ENCODE measurements around the gene SHMT1.

- TF ChIP-seq CTCF (IDR thresholded peaks at IDR 0.05; ENCODE audit: low read depth, low read length) (no peak), POLR2A (IDR thresholded peaks at IDR 0.05; ENCODE audit: extremely low read depth, insufficient read length) (no peak), MAX (IDR thresholded peaks at IDR 0.05; ENCODE audit: low read depth, low read length) (no peak)
Measured at GRCh38 chr17:18374216-18374615, 10.9 kb upstream of the SHMT1 start.

Data from NB4 (cell line).